KOPT-K1 (cell line): ENCODE results near the gene PLCXD3.

Experiments
- H3K27ac ChIP-seq: fragments of 200-600 bp; sonication (generic); 2 replicates; pipeline ENCODE4 v1.5.1; 2016; ENCODE audit warnings: antibody characterized with exemption, mild to moderate bottlenecking, low read depth, low read length; ENCODE audit not compliant: poor library complexity, severe bottlenecking
- H3K36me3 ChIP-seq: fragments of 200-600 bp; sonication (generic); 2 replicates; pipeline ENCODE4 v1.5.1; 2017; ENCODE audit warnings: antibody characterized with exemption, mild to moderate bottlenecking, low read length, moderate library complexity; ENCODE audit not compliant: insufficient read depth
- H3K9me3 ChIP-seq: fragments of 200-600 bp; sonication (generic); 2 replicates; pipeline ENCODE4 v1.5.1; 2017; ENCODE audit warnings: antibody characterized with exemption, low read length, mild to moderate bottlenecking; ENCODE audit not compliant: insufficient read depth, poor library complexity, severe bottlenecking

The PLCXD3 gene

GRCh38 chr5:41410737-41411136, 99.7 kb downstream of the PLCXD3 start:
- H3K27ac ChIP-seq = no peak overlapping the region
- H3K36me3 ChIP-seq = no peaks in the 10 kb centered on the region
- H3K9me3 ChIP-seq = no peaks in the 10 kb centered on the region

- no peaks in the 10 kb centered on the region for H3K9me3 ChIP-seq
- no peak overlapping the region for H3K27ac ChIP-seq
- no peaks in the 10 kb centered on the region for H3K36me3 ChIP-seq
Observed at GRCh38 chr5:41410307-41410706, 100.1 kb downstream of the PLCXD3 start.

- no peak overlapping the region for H3K27ac ChIP-seq
- no peaks in the 10 kb centered on the region for H3K36me3 ChIP-seq
- no peaks in the 10 kb centered on the region for H3K9me3 ChIP-seq
Observed at GRCh38 chr5:41408676-41409443, 101.5 kb downstream of the PLCXD3 start.

GRCh38 chr5:41406936-41407335, 103.5 kb downstream of the PLCXD3 start:
- Histone ChIP-seq H3K27ac (no peak overlapping the region), H3K9me3 (no peaks in the 10 kb centered on the region), H3K36me3 (no peaks in the 10 kb centered on the region)

GRCh38 chr5:41406424-41406823, 104.0 kb downstream of the PLCXD3 start:
- H3K36me3 ChIP-seq = no peaks in the 10 kb centered on the region
- H3K27ac ChIP-seq = no peak overlapping the region
- no peaks in the 10 kb centered on the region for H3K9me3 ChIP-seq

GRCh38 chr5:41404757-41405156, 105.6 kb downstream of the PLCXD3 start:
- Histone ChIP-seq H3K36me3 (no peaks in the 10 kb centered on the region), H3K27ac (no peak overlapping the region), H3K9me3 (no peaks in the 10 kb centered on the region)

GRCh38 chr5:41403846-41404245, 106.6 kb downstream of the PLCXD3 start:
- Histone ChIP-seq H3K9me3 (no peaks in the 10 kb centered on the region), H3K27ac (no peak overlapping the region), H3K36me3 (no peaks in the 10 kb centered on the region)

- Histone ChIP-seq H3K9me3 (no peaks in the 10 kb centered on the region), H3K36me3 (no peaks in the 10 kb centered on the region), H3K27ac (no peak overlapping the region)
Observed at GRCh38 chr5:41402845-41403244, 107.6 kb downstream of the PLCXD3 start.

- Histone ChIP-seq H3K36me3 (no peaks in the 10 kb centered on the region), H3K9me3 (no peaks in the 10 kb centered on the region), H3K27ac (no peak overlapping the region)
Observed at GRCh38 chr5:41399839-41400238, 110.6 kb downstream of the PLCXD3 start.

- Histone ChIP-seq H3K36me3 (no peaks in the 10 kb centered on the region), H3K27ac (no peak overlapping the region), H3K9me3 (no peaks in the 10 kb centered on the region)
Observed at GRCh38 chr5:41392016-41392415, 118.4 kb downstream of the PLCXD3 start.

- no peaks in the 10 kb centered on the region for H3K9me3 ChIP-seq
- no peak overlapping the region for H3K27ac ChIP-seq
- no peaks in the 10 kb centered on the region for H3K36me3 ChIP-seq
Observed at GRCh38 chr5:41374631-41375030, 135.8 kb downstream of the PLCXD3 start.

GRCh38 chr5:41373230-41373629, 137.2 kb downstream of the PLCXD3 start:
- no peaks in the 10 kb centered on the region for H3K9me3 ChIP-seq
- no peak overlapping the region for H3K27ac ChIP-seq
- no peaks in the 10 kb centered on the region for H3K36me3 ChIP-seq

- H3K9me3 ChIP-seq = no peaks in the 10 kb centered on the region
- no peak overlapping the region for H3K27ac ChIP-seq
- H3K36me3 ChIP-seq = no peaks in the 10 kb centered on the region
Observed at GRCh38 chr5:41371738-41372137, 138.7 kb downstream of the PLCXD3 start.

- Histone ChIP-seq H3K27ac (no peak overlapping the region), H3K36me3 (no peaks in the 10 kb centered on the region), H3K9me3 (no peaks in the 10 kb centered on the region)
Observed at GRCh38 chr5:41370482-41370881, 139.9 kb downstream of the PLCXD3 start.

- Histone ChIP-seq H3K27ac (no peak overlapping the region), H3K36me3 (no peaks in the 10 kb centered on the region), H3K9me3 (no peaks in the 10 kb centered on the region)
Observed at GRCh38 chr5:41369799-41370198, 140.6 kb downstream of the PLCXD3 start.

GRCh38 chr5:41368158-41368557, 142.2 kb downstream of the PLCXD3 start:
- no peaks in the 10 kb centered on the region for H3K9me3 ChIP-seq
- H3K36me3 ChIP-seq = no peaks in the 10 kb centered on the region
- no peak overlapping the region for H3K27ac ChIP-seq
